HEK293T (cell line): ENCODE data around the gene SLC36A4.

Source experiments
- ARNT ChIP-seq: fragments of 450-650 bp; IDR thresholded peaks from 2 replicates; pipeline ENCODE4 v1.6.1; 2017; ENCODE audit warnings: mild to moderate bottlenecking
- BHLHE40 ChIP-seq: fragments of 450-650 bp; IDR thresholded peaks from 2 replicates; pipeline ENCODE4 v1.6.1; 2016; ENCODE audit warnings: mild to moderate bottlenecking, moderate library complexity, borderline replicate concordance
- FOXA1 ChIP-seq: fragments of 450-650 bp; IDR thresholded peaks from 2 replicates; pipeline ENCODE4 v1.6.1; 2016; ENCODE audit warnings: mild to moderate bottlenecking
- FOXK2 ChIP-seq: fragments of 450-650 bp; IDR thresholded peaks from 2 replicates; pipeline ENCODE4 v1.6.1; 2016; ENCODE audit warnings: mild to moderate bottlenecking
- FOXM1 ChIP-seq: fragments of 450-650 bp; IDR thresholded peaks from 2 replicates; pipeline ENCODE4 v1.6.1; 2017; ENCODE audit warnings: mild to moderate bottlenecking, borderline replicate concordance
- NFRKB ChIP-seq: fragments of 450-650 bp; IDR thresholded peaks from 2 replicates; pipeline ENCODE4 v1.6.1; 2016; ENCODE audit warnings: mild to moderate bottlenecking, moderate library complexity
- SP1 ChIP-seq: fragments of 450-650 bp; IDR thresholded peaks from 2 replicates; pipeline ENCODE4 v1.6.1; 2017
- SUZ12 ChIP-seq: fragments of 450-650 bp; IDR thresholded peaks from 2 replicates; pipeline ENCODE4 v1.6.1; 2016; ENCODE audit warnings: mild to moderate bottlenecking
- TARDBP ChIP-seq: fragments of 450-650 bp; IDR thresholded peaks from 2 replicates; pipeline ENCODE4 v1.6.1; 2016
- ZNF384 ChIP-seq: fragments of 450-650 bp; IDR thresholded peaks from 2 replicates; pipeline ENCODE4 v1.6.1; 2016
- TF ChIP-seq, protein P1 (sequence below): fragments of 450-650 bp; IDR thresholded peaks from 2 replicates; pipeline ENCODE4 v1.6.1; 2016

- TF ChIP-seq FOXA1, result no peak
- no peak for TF ChIP-seq ZNF384
- no peak for TF ChIP-seq SUZ12
- TF ChIP-seq ARNT, result no peak
- no peak for TF ChIP-seq NFRKB
- no peak for TF ChIP-seq FOXK2
- no peak for TF ChIP-seq FOXM1
- TF ChIP-seq SP1, result no peak
- TF ChIP-seq BHLHE40, result no peak
- TF ChIP-seq TARDBP, result no peak
- TF ChIP-seq, protein P1, sequence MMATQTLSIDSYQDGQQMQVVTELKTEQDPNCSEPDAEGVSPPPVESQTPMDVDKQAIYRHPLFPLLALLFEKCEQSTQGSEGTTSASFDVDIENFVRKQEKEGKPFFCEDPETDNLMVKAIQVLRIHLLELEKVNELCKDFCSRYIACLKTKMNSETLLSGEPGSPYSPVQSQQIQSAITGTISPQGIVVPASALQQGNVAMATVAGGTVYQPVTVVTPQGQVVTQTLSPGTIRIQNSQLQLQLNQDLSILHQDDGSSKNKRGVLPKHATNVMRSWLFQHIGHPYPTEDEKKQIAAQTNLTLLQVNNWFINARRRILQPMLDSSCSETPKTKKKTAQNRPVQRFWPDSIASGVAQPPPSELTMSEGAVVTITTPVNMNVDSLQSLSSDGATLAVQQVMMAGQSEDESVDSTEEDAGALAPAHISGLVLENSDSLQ, result no peak
Measured at GRCh38 chr11:93169143-93169542, 28.6 kb downstream of the SLC36A4 start.
